ENCODE data around the gene ANXA2. TPM values are rescaled to one million over a fixed set of nuclear protein-coding genes. Genes with fewer than 3 reads are reported as not detected.

Gene ANXA2
- total and polyA plus RNA-seq, 2 experiments from 2014 or later = 202 to 225 TPM

- TF ChIP-seq ZNF462 (CRISPR knock-in tag; IDR thresholded peaks at IDR 0.05) (no peak), ZNF114 (CRISPR knock-in tag; IDR thresholded peaks at IDR 0.05) (no peak)
These were observed 25.0 kb downstream of the ANXA2 start (continued) for GRCh38 chr15:60372756-60373155.

DNA sequence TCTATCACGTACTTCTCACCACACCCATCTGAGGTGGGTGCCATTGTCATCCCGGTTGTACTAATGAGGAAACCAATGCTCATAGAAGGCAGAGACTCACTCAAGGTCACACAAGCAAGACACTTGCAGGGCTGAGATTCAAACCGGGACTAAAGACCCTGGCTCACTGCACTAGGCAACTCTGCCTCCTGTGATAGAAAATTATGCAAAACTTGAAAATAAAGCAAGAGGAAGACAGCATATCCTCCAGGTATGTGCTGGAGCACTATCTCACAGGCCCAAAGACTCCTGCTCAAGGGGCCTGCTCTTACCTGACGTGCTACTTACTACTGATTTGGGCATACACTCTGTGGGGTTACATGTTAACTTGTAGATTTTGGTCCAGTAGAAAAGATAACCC is 25.6 kb downstream of the ANXA2 start:
- no peak overlapping the region for H3K27ac ChIP-seq (ENCODE audit: low read depth)
- DNase-seq (ENCODE audit: low spot score) = no peak
- H3K4me2 ChIP-seq = no peak overlapping the region
- no peaks in the 10 kb centered on the region for H3F3A ChIP-seq (replicated peaks; ENCODE audit: low read depth)
- H3K36me3 ChIP-seq (ENCODE audit: insufficient read depth) = no peaks in the 10 kb centered on the region
- no peak overlapping the region for H3K27ac Mint-ChIP-seq
- H4K20me1 ChIP-seq (replicated peaks; ENCODE audit: insufficient read depth) = peaks cover 4% of the 10 kb centered on the region
- no peaks in the 10 kb centered on the region for H3K9me2 ChIP-seq (ENCODE audit: insufficient read depth)
- peaks cover 2% of the 10 kb centered on the region; the same call in 1 of the 3 replicates for H3K36me3 Mint-ChIP-seq (ENCODE audit: low read depth)
- 0 out of 2 replicates have a peak, but pooled peaks cover 4% of the 10 kb centered on the region for H3K79me2 ChIP-seq (replicated peaks; ENCODE audit: insufficient read depth)
- H3K4me1 Mint-ChIP-seq = peaks cover 22% of the 10 kb centered on the region
- no peak overlapping the region for H3K4me3 Mint-ChIP-seq
- peaks cover 2% of the 10 kb centered on the region for H3K27me3 Mint-ChIP-seq (ENCODE audit: insufficient read depth, low read depth, poor library complexity)
- H3K4me1 ChIP-seq (ENCODE audit: insufficient read depth) = peaks cover 14% of the 10 kb centered on the region
- no peaks in the 10 kb centered on the region; the same call in 1 of the 2 replicates for H3K27me3 ChIP-seq (ENCODE audit: insufficient read depth)
- TF ChIP-seq JUNB (IDR thresholded peaks at IDR 0.05; ENCODE audit: unreplicated experiment) (no peak), EZH2phosphoT487 (IDR thresholded peaks at IDR 0.05; ENCODE audit: unreplicated experiment) (no peak)
- no peak for ATAC-seq
- H2AFZ ChIP-seq = no peak overlapping the region
- peaks cover 2% of the 10 kb centered on the region; the same call in 2 of the 3 replicates for H3K9me3 Mint-ChIP-seq
- no peak overlapping the region for H3K4me3 ChIP-seq

All from GM23338 (cell line).